NCI-H82 treated with DMSO at 0.1 percent for 48 hours (cell line): ENCODE results near the gene MTHFD2L.
"Not testable (repeated sequence)": the region's sequence is repeated elsewhere in the genome, so short reads cannot be mapped to it uniquely, and the experiment has no call there.

ENCODE experiments used
- DNase-seq: peaks from one replicate; lab custom pipeline; 2025; ENCODE audit not compliant: unreplicated experiment; lab: John Stamatoyannopoulos, UW

The MTHFD2L gene

DNA sequence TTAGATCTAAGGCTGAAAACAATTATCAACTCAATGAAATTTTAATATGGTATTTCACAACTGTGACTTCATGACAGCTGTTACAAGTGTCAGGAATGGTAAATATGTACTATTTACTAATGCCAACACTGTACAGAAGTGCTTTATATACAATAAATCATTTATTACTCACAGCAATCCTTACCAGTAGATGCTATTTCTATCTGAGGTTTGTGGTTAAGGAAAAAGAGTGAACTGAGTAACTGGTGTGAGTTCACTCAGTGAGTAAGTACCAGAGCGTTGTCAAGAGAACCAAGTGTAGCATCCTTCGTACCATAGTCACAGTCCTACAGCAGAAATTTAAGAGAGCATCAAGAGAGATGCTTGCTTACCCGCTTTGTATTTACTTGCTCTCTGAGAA, 23.3 kb downstream of the MTHFD2L start:
- DNase-seq = no peak

DNA sequence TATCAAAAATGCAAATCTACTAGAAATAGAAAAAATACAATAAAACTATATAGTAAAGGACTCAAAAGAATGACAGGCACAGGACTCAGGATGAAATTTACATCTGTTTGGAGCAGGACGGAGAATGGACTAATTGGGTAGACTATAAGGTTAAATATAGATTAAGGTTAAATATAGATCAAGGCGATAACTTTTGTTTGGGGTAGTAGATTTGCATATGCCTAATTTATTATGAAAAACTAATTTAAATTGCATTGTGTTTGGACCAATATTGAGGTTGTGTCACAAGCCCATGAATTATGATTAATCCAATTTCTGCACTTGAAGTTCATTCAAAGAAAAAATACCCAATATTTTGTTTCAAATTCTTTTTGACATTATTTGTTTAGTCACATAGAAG, 31.0 kb downstream of the MTHFD2L start:
- no peak for DNase-seq

DNA sequence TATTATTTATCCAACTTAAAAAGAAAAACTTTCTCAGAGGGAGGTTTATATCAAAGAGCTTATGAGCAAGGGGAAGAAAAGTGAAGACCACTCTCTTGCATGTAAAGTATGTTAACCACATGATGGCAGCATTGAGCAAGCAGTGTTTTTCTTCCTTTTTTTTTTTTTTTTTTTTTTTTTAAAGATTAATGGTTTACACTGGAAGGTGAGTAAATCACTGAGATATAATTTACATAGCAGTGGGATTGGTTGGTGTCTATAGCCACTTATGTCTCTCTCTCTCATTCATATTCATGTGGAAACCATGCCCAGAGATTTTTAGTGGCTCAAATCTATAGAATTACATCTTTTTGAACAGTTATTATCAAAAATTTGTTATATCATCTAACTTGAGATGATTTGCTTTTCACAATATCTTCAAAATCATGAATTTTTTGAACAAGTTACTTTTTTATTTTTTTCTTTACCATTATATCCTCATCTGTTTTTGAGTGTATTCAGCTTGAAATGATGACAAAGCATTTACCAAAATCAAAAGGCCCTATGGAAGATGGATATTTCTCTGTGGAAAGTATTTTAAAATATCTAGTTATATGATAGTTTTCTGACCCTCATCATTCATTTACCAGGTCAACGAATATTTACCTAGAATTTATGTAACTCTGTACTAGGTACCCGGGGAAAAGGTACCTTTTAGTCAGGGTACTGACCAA, 31.6 kb downstream of the MTHFD2L start:
- DNase-seq = peak; percentile 17

DNA sequence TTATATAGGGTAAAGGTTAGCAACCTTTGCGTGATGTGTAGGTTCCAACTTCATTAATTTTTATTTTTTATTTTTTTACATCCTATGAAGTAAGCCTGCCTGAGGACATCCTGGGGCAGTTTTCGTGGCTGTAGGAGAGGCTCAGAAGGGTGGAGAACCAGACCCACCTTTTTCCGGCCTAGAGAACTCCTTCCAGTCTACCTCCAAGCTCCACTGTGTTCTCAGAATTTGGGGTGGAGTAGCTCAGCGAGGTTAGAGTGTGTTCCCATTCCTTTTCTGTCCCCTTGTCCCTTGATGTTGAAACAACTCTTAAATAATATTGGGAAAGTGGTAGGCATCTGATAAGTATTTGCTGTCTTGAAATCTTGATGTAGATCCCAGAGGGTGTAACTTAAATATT, 32.4 kb downstream of the MTHFD2L start:
- DNase-seq = no peak

DNA sequence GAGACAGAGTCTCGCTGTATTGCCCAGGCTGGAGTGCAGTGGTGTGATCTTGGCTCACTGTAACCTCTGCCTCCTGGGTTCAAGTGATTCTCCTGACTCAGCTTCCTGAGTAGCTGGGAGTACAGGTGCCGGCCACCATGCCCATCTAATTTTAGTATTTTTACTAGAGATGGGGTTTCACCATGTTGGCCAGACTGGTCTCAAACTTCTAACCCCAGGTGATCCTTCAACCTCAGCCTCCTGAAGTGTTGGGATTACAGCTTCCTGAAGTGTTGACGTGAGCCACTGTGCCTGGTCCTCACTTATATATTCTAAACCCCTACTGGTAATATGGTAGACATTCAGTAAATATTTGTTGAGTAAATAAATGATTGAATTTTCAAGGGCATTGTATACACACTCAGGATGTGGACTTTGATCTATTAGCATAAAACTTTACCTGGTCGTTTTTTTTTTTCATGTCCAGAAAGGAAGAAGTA, 33.0 kb downstream of the MTHFD2L start:
- no peak for DNase-seq

DNA sequence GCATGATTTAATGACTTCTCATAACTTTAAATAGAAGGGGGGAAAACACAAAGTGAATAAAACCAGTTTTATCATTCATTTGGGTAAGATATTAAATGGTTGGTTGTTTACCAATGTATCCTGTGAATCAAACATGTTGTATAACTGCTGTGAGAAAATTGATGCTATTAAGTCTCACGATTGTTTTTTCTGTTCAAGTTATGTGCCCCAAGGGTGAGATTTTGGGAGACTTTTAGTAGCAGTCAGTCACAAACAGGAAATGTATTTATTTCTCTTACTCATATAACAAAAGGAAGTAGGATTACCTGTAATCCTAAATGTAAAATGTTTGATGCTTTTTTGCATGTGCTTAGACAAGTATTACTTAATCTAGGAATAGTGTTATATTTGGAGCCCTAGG, 39.2 kb downstream of the MTHFD2L start:
- DNase-seq = no peak

DNA sequence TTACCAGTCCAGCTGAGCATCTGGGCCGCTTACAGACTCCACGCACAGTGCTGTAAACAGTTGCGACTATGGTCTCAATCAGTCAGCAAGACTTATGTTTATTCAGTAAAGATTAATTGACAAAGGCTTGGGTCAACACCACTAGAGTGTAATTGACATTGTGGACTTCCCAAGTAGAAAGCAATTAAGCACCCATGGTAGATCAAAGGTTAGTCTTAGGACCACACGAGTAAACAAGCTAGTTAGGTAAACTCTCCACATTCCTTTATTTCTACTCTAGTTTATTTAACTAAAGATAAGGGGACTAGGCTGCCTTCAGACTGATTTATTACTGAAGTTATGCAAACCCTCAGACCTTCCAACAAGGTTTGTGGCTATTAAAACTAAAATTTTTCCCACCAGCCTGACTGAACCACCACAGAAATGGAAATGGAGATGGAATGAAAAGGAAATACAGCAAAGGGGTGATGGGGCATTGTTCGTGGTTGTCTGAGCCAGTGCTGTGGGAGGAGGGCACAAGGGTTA, 44.2 kb downstream of the MTHFD2L start:
- DNase-seq = no peak

DNA sequence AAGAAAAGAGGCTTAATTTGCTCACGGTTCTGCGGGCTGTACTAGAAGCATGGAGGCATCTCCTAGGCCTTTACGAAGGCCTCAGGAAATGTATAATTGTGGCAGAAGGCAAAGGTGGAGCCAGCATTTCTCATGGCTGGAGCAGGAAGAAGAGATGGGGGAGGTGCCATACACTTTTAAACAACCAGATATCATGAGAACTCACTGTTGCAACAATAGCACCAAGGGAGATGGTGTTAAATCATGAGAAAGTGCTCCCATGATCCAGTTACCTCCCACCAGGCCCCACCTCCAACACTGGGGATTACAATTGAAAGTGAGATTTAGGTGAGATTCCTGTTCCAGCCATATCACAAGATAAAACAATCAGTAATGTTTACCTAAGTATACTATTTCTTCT, 45.5 kb downstream of the MTHFD2L start:
- no peak for DNase-seq

DNA sequence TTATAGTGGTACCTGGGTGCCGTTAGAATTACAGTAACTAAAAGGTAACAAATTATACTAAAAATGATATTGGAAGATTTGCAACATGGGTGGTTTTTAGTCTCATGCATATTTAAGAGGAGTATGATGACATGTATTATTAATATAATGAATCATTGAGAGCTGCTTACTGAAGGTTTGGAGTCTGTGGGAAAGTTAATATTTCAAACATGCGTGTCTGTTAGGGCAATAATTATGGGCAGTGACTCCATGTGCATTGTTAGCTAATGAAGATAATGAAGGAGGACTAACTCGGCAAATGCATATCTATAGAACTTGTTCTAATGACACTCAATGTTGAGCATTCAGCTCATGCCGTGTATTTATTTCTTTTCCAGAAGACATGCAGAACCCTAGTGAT, 47.1 kb downstream of the MTHFD2L start:
- no peak for DNase-seq

DNA sequence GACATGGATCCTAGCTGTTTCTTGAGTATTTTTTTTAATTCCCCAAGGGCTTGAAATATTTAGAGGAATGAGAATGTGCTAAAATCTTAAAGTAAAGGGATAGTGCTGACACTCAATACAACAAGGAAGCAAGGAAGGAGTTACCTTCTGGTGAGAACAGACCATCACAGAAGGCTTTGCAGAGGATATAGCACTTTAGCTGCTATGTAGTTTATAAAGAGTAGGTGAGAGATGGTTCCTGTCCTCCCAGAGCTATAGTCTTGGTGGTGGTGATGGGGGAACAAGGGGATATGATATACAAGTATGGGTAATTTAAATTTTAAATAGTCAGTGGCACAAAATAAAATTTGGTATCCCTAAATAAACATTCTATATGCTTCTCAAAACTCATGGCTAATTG, 47.6 kb downstream of the MTHFD2L start:
- no peak for DNase-seq

DNA sequence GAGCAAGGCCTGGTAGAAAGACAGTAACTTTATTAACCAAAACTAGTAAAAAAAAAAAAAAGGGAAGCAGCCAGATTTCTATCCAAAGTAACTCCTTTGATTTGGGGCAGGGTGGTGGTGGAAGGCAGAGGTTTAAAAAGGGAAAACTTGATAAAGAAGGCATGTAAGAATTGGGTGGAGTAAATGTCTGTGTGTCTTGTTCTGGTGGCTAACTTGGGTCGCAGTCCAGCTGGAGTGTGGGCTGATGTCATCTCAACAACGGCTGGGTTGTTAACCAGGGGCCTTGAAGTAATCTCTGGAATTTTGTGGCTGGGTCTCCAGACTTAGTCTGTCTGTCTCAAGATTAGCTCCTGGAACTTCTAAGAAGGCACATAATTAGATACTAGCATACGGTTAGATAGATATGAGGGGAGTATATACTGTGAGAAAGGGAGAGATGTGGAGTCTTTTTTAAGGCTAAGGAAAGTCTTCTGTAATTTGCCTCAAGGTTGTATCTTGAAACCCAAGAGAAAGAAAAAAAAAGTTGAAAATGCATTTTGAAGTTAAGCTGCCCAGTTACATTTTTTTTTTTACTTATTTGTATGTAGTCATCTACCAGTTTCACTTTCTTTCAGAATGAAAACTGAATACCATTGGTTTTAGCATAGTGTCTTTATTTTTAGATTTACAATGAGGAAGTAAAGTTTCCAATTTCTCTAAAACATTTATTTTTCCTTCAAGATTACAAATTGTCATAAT, 48.3 kb downstream of the MTHFD2L start:
- DNase-seq = no peak

DNA sequence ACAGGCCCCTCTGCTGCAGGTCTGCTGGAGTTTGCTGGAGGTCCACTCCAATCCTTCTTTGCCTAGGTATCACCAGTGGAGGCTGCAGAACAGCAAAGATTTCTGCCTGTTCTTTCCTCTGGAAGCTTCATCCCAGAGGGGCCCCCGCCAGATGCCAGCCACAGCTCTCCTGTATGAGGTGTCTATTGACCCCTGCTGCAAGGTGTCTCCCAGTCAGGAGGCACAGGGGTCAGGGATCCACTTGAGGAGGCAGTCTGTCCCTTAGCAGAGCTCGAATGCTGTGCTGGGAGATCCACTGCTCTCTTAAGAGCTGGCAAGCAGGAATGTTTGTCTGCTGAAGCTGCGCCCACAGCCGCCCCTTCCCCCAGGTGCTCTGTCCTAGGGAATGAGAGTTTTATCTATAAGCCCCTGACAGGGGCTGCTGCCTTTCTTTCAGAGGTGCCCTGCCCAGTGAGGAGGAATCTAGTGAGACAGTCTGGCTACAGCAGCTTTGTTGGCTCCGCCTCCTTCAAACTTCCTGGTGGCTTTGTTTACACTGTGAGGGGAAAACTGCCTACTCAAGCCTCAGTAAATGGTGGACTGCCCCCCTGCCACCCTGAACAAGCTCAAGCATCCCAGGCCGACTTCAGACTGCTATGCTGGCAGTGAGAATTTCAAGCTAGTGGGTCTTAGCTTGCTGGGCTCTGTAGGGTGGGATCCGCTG, 56.7 kb downstream of the MTHFD2L start:
- not testable (repeated sequence) for DNase-seq

DNA sequence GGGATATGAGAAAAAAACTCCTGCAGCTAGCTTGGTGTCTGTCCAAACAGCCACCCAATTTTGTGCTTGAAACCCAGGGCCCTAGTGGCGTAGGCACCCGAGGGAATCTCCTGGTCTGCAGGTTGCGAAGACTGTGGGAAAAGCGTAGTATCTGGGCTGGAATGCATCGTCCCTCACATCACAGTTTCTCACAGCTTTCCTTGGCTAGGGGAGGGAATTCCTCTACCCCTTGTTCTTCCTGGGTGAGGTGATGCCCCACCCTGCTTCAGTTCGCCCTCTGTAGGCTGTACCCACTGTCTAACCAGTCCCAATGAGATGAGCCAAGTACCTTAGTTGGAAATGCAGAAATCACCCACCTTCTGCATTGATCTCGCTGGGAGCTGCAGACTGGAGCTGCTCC, 57.3 kb downstream of the MTHFD2L start:
- DNase-seq = not testable (repeated sequence)

DNA sequence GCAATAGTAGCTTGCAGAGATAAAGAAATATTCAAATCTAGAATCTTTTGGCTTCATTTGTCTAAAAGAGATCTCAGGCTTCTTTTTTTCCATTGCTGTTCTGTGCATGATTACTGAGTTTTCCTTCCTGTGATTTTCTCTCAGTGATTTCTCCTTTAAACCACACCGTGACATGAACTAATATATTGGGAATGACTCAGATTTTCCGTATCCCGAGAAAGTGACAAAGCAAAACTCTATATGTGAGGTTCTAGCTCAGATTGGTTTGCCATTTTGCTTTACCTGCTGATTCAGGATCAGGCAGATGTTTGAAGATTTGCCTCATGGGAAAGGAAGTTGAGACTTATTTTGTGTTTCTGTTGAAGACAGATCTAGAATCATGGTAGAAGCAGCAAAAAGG, 59.4 kb downstream of the MTHFD2L start:
- no peak for DNase-seq

DNA sequence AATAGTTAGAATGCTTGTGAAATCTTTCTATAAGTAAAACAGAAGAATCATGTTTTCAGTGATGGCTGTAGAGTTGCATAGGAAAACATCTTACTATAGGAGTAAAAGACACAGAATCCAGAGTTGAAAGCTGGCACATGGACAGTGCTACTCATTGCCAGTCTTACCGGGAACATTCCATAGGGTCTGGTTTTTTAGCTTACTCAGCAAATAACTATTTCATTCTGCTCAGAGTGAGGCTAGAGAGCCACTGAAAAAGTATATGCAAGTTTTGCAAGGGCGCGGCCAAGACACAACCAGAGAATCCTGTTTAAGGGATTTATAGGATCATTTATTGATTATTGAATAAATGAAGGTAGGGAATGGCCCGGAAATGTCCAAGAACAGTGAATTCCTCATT, 60.3 kb downstream of the MTHFD2L start:
- no peak for DNase-seq

DNA sequence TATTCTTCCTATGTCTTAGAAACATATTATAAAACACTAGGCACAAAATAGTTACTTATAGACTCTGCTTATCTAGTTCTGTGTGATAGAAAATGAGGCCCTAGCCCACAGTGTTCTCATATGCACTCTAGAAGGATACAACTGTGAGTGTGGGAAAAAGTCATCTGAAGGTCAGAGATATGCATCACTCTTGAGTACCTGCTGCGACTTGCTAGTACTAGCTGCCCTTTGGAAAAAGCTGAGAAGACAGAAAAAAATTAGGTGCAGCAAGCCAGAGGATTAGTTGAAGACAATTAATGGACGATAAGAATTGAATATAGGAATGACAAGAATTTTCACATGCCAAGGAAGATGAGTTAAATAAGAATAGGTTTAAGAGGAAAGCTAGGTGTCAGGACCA, 61.3 kb downstream of the MTHFD2L start:
- DNase-seq = no peak

DNA sequence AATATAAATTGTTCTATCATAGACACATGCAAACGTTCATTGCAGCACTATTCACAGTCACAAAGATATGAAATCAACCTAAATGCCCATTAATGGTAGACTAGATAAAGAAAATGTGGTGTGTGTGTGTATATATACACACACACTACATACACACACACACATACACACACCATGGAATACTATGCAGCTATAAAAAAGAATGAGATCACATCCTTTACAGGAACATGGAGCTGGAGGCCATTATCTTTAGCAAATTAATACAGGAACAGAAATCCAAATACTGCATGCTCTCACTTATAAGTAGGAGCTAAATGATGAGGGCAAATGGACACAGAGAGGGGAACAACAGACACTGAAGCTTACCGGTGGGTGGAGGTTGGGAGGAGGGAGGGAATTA, 65.2 kb downstream of the MTHFD2L start:
- DNase-seq = no peak

DNA sequence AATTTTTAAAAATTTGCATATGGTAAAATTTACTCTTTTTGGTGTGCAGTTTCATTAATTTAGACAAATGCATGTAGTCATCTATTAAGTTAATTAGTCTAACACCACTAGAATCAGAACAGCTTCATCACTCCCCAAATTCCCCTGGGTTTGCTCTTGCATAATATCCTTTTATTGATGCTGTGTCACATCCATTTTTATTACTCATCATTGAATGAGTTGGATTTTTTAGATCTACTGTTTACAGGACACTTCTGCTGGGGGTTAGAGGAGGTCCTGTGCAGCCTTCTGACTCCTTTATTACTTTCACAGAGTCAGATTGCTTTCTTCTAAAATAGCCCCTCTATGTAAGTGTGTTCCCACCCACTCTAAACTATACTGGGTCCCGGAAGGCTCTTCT, 65.9 kb downstream of the MTHFD2L start:
- DNase-seq = no peak

DNA sequence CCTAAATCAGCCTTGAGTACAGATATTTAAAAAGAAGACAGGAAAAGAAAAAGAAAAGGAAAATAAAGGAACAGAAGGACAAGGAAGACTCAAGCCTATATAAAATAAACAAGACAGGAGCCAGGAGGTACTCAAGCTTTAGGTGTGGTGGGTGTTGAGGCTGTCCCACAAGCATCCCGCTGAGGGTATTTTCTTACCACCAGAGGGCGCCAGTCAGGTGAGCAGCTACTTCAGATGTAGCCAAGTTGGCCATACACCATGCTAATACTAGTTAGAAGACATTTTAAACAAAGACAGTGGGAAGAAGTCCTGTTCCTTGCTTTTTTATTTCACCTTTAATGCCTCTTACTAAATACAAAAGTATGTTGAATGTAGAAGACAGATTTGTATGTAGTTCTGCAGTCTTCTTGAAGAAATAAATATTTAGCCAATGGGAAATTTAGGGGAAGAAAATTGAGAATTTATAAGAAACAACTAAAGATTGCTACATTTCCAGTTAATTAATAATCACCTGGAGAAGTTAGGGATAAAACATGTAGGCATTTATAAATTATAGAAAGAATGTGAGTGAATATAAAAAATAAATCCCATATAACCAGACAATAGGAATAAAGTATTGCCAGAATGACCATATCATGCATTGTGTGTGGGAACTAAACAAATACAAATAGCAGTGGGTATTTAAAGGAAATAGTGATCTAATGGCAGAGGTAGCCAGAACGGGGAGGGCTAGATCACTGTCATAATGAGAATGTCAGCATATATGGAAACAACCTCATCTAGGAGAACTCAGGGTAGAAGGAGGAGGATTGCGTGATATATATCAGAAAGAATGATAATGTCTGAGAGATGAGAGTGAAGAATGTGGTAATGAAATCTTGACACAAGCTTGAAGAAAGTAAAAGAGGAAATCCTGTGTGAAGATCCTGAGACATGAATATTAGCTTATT, 71.0 kb downstream of the MTHFD2L start:
- peak; percentile 32 for DNase-seq

DNA sequence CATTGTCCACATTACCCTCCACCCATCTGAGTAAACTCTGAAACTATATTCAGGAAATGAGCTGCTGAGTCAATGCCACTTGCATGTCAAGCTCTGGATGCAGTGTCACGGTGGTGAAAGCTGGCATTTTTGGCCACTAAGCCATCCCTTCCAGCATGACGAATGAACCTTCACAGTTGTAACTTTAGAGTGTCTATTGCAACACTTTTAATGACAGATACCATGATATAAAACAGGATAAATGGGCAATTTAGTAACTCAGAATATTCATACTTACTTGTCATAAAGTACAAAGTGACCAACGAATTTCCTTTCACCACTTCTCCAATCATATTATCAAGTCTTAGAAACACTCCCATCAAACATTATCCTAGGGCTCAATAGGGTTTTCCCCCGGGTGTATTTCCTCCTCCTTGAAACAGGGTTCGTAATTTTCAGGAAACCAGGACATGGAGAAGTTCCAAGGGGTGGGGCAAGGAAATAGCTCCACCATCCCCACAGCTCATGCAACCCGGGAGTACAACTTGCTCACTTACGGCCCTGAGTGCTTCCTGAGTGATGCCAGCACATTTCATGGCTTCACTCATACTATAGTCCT, 73.1 kb downstream of the MTHFD2L start:
- DNase-seq = no peak
